SU-DHL-6 (cell line): ENCODE data around the gene STAC.

Source experiments
- H2AFZ ChIP-seq: fragments of 200-600 bp; sonication (generic); 2 replicates; pipeline ENCODE4 v1.6.1; 2014; ENCODE audit warnings: low read depth, mild to moderate bottlenecking, moderate library complexity, mixed read lengths, antibody characterized with exemption, low read length; ENCODE audit not compliant: severe bottlenecking
- H3F3A ChIP-seq: fragments of 200-600 bp; shearing (Covaris generic); 2 replicates; pipeline ENCODE4 v1.6.0; 2016; ENCODE audit warnings: antibody characterized with exemption, mild to moderate bottlenecking; ENCODE audit not compliant: insufficient read depth
- H3K27ac ChIP-seq: fragments of 200-600 bp; sonication (generic); 2 replicates; pipeline ENCODE4 v1.5.1; 2016; ENCODE audit warnings: low read depth, mild to moderate bottlenecking, low read length, moderate library complexity, mixed read lengths
- H3K27me3 ChIP-seq: fragments of 200-600 bp; sonication (generic), shearing (Covaris generic); 2 replicates; pipeline ENCODE4 v1.6.0; 2014; ENCODE audit warnings: mild to moderate bottlenecking, low read length
- H3K36me3 ChIP-seq: fragments of 200-600 bp; sonication (generic); 2 replicates; pipeline ENCODE4 v1.6.1; 2014; ENCODE audit warnings: mild to moderate bottlenecking, low read length, mixed read lengths
- H3K4me2 ChIP-seq: fragments of 300-600, 200-600 bp; shearing (Covaris generic), sonication (generic); 2 replicates; pipeline ENCODE4 v1.6.0; 2014; ENCODE audit warnings: low read length, low read depth, mild to moderate bottlenecking; ENCODE audit not compliant: poor library complexity, severe bottlenecking
- H3K4me3 ChIP-seq: fragments of 200-600 bp; sonication (generic); 2 replicates; pipeline ENCODE4 v1.5.1; 2014; ENCODE audit warnings: antibody characterized with exemption, low read length, mild to moderate bottlenecking, mixed read lengths; ENCODE audit not compliant: insufficient read depth, poor library complexity, severe bottlenecking
- H3K79me2 ChIP-seq: fragments of 200-600 bp; sonication (generic); 2 replicates; pipeline ENCODE4 v1.6.1; 2014; ENCODE audit warnings: mild to moderate bottlenecking, low read length, moderate library complexity; ENCODE audit not compliant: insufficient read depth
- H3K9ac ChIP-seq: fragments of 200-600 bp; sonication (generic); 2 replicates; pipeline ENCODE4 v1.7.0; 2014; ENCODE audit warnings: mild to moderate bottlenecking, low read length
- H3K9me2 ChIP-seq: fragments of 200-600 bp; sonication (generic); replicated peaks from 2 replicates; pipeline ENCODE4 v1.6.1; 2014; ENCODE audit warnings: low read length; ENCODE audit not compliant: insufficient read depth
- H3K9me3 ChIP-seq: fragments of 200-600 bp; sonication (generic); 2 replicates; pipeline ENCODE4 v1.6.1; 2014; ENCODE audit warnings: low read length, mixed read lengths; ENCODE audit not compliant: insufficient read depth
- H4K20me1 ChIP-seq: fragments of 200-600 bp; sonication (generic); 2 replicates; pipeline ENCODE4 v1.6.1; 2014; ENCODE audit warnings: low read depth, mild to moderate bottlenecking, antibody characterized with exemption, low read length, moderate library complexity, mixed read lengths
- CTCF ChIP-seq: fragments of 200-600 bp; sonication (generic); IDR thresholded peaks from one replicate; pipeline ENCODE4 v1.5.1; 2017; ENCODE audit warnings: antibody characterized with exemption, mild to moderate bottlenecking, low read length, moderate library complexity; ENCODE audit not compliant: insufficient read depth, poor library complexity, severe bottlenecking
- EZH2phosphoT487 ChIP-seq: fragments of 200-600 bp; sonication (generic), shearing (Covaris generic); conservative IDR thresholded peaks from 2 replicates; pipeline ENCODE4 v1.6.1; 2018; ENCODE audit warnings: mild to moderate bottlenecking, antibody characterized with exemption, low read length, moderate library complexity, mixed read lengths

The STAC gene

DNA sequence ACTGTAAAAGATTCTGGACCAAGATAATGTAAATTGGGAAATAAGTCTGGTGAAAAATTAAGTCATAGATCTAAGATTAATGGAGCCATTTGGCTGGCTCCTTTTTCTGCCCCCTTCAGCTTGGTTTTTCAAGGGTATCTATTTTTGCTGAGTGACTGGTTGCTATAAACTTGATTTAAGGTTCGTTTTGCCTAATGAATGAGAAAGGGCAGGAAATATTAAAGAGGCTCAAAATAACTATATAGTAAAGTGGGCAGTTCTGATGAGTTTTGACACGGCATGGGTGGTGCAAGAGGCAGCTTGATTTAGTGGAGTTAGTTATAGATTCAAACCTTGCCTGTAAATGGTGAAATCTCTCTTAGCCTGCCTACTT lies 140.7 kb downstream of the STAC start:
- H4K20me1 ChIP-seq, result no peaks in the 10 kb centered on the region
- H2AFZ ChIP-seq, result no peak overlapping the region
- no peak for TF ChIP-seq EZH2phosphoT487
- TF ChIP-seq CTCF, result no peak
- no peaks in the 10 kb centered on the region for H3K36me3 ChIP-seq
- H3F3A ChIP-seq, result no peaks in the 10 kb centered on the region
- H3K9ac ChIP-seq, result no peak overlapping the region
- H3K9me3 ChIP-seq, result no peaks in the 10 kb centered on the region
- H3K27ac ChIP-seq, result no peak overlapping the region
- H3K9me2 ChIP-seq, result no peaks in the 10 kb centered on the region
- no peaks in the 10 kb centered on the region for H3K79me2 ChIP-seq
- no peak overlapping the region for H3K4me3 ChIP-seq
- no peak overlapping the region for H3K4me2 ChIP-seq
- H3K27me3 ChIP-seq, result no peaks in the 10 kb centered on the region

DNA sequence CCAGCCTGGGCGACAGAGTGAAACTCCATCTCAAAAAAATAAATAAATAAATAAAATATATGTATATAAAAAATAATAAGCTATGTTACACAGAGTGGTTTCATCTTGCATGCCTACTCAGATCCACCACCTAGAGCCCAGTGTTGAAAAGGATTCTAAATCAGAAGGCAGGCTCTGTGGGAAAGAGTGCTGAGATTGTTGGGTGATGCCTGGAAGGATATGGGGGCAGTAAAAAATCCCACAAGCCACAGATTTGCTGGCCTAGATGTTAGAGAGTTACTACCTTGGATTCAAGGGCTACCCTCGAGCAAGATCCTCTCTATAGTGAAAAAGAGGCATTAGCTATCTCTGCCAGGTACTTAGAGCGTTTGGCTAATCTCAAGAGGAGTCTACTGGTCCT lies 144.3 kb downstream of the STAC start:
- Histone ChIP-seq H3K9ac (no peak overlapping the region), H3K27ac (no peak overlapping the region), H2AFZ (no peak overlapping the region), H3K4me3 (no peak overlapping the region), H3K9me3 (no peaks in the 10 kb centered on the region), H3K4me2 (no peak overlapping the region), H3K79me2 (no peaks in the 10 kb centered on the region), H3K9me2 (no peaks in the 10 kb centered on the region), H3F3A (no peaks in the 10 kb centered on the region), H3K27me3 (no peaks in the 10 kb centered on the region), H3K36me3 (no peaks in the 10 kb centered on the region), H4K20me1 (no peaks in the 10 kb centered on the region)
- TF ChIP-seq CTCF (no peak), EZH2phosphoT487 (no peak)

- no peaks in the 10 kb centered on the region for H4K20me1 ChIP-seq
- no peaks in the 10 kb centered on the region for H3K9me3 ChIP-seq
- no peak overlapping the region for H3K9ac ChIP-seq
- H3K36me3 ChIP-seq, result no peaks in the 10 kb centered on the region
- no peak overlapping the region for H2AFZ ChIP-seq
- no peaks in the 10 kb centered on the region for H3K27me3 ChIP-seq
- H3K9me2 ChIP-seq, result no peaks in the 10 kb centered on the region
- H3K4me2 ChIP-seq, result no peak overlapping the region
- H3K4me3 ChIP-seq, result no peak overlapping the region
- TF ChIP-seq CTCF, result no peak
- TF ChIP-seq EZH2phosphoT487, result no peak
- H3K27ac ChIP-seq, result no peak overlapping the region
- H3F3A ChIP-seq, result no peaks in the 10 kb centered on the region
- H3K79me2 ChIP-seq, result no peaks in the 10 kb centered on the region
These were observed 145.0 kb downstream of the STAC start for GRCh38 chr3:36525115-36525801.
